ENCODE data around the gene DENND6B.

Gene DENND6B

GRCh38 chr22:50314455-50315288 lies 12.1 kb downstream of the DENND6B start:
- H3K4me3 ChIP-seq (replicated peaks; ENCODE audit: low read depth, low read length): no peak overlapping the region
- TF ChIP-seq, protein P1, sequence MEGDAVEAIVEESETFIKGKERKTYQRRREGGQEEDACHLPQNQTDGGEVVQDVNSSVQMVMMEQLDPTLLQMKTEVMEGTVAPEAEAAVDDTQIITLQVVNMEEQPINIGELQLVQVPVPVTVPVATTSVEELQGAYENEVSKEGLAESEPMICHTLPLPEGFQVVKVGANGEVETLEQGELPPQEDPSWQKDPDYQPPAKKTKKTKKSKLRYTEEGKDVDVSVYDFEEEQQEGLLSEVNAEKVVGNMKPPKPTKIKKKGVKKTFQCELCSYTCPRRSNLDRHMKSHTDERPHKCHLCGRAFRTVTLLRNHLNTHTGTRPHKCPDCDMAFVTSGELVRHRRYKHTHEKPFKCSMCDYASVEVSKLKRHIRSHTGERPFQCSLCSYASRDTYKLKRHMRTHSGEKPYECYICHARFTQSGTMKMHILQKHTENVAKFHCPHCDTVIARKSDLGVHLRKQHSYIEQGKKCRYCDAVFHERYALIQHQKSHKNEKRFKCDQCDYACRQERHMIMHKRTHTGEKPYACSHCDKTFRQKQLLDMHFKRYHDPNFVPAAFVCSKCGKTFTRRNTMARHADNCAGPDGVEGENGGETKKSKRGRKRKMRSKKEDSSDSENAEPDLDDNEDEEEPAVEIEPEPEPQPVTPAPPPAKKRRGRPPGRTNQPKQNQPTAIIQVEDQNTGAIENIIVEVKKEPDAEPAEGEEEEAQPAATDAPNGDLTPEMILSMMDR (IDR thresholded peaks at IDR 0.05; ENCODE audit: low read depth, low read length, missing control alignments): no peak
- no peak for DNase-seq (ENCODE audit: extremely low read depth, low read depth)

DNA sequence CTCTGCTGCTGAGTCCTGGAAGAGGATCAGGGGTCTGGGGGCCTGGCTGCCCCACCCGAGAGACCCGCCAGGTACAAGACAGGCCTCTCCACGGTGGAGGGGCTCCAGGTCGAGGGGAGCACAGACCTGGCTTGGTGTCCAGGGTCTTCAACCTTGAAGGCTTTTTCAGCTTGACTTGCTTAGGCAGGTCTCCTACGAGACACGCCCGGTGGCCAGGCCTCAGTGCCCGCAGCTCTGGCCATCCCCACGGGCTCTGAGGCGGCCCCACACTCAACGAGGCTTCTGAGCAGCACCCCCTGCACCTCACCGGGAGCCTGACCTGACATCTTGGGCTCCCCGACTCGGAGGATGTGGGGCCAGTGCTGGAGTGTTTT lies 12.7 kb downstream of the DENND6B start:
- TF ChIP-seq, protein P1 (IDR thresholded peaks at IDR 0.05; ENCODE audit: low read depth, low read length, missing control alignments): no peak
- H3K4me3 ChIP-seq (replicated peaks; ENCODE audit: low read depth, low read length): no peak overlapping the region
- no peak for DNase-seq (ENCODE audit: extremely low read depth, low read depth)

GRCh38 chr22:50313600-50313999 lies 13.2 kb downstream of the DENND6B start:
- no peak overlapping the region for H3K4me3 ChIP-seq (replicated peaks; ENCODE audit: low read depth, low read length)
- DNase-seq (ENCODE audit: extremely low read depth, low read depth): no peak
- TF ChIP-seq, protein P1 (IDR thresholded peaks at IDR 0.05; ENCODE audit: low read depth, low read length, missing control alignments): no peak

DNA sequence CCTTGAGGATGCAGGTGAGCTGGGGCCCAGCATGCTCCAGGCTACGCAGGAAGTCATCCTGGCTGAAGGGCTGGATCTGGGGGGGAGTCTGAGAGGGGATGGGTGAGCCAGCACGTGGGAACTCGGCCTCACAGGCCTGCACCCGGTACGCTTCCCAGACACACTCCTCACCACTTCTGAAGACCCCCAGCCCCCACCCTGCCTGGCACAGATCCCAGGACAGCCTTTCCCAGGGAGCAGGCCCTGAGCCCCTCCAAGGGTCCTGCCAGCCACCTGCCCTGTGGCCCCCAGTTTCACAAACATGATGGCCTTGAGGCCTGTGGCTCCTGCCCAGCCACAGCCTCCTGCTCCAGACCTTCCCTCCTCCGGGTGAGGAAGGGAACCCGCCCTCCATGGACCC lies 13.8 kb downstream of the DENND6B start:
- no peak for DNase-seq (ENCODE audit: extremely low read depth, low read depth)
- H3K4me3 ChIP-seq (replicated peaks; ENCODE audit: low read depth, low read length): no peak overlapping the region
- TF ChIP-seq, protein P1 (IDR thresholded peaks at IDR 0.05; ENCODE audit: low read depth, low read length, missing control alignments): no peak

- no peak overlapping the region for H3K4me3 ChIP-seq (replicated peaks; ENCODE audit: low read depth, low read length)
- TF ChIP-seq, protein P1 (IDR thresholded peaks at IDR 0.05; ENCODE audit: low read depth, low read length, missing control alignments): no peak
- no peak for DNase-seq (ENCODE audit: extremely low read depth, low read depth)
These were observed 14.4 kb downstream of the DENND6B start for GRCh38 chr22:50312371-50312770.

GRCh38 chr22:50311606-50312351 lies 15.0 kb downstream of the DENND6B start:
- H3K4me3 ChIP-seq (replicated peaks; ENCODE audit: low read depth, low read length): no peak overlapping the region
- TF ChIP-seq, protein P1 (IDR thresholded peaks at IDR 0.05; ENCODE audit: low read depth, low read length, missing control alignments): no peak
- DNase-seq (ENCODE audit: extremely low read depth, low read depth): no peak

Measured in HFF-Myc (cell line).